Stimulated activated CD4-positive, alpha-beta T cell treated with anti-CD3 and anti-CD28 coated beads, Interleukin-2, amount 100 ng/mL, for 4 hours (primary cell): ENCODE data around the gene IGF2BP2.
A peak's percentile ranks its signal among the peaks of the same experiment; 100 is the strongest.
"Not testable (repeated sequence)": the region's sequence is repeated elsewhere in the genome, so short reads cannot be mapped to it uniquely, and the experiment has no call there.

Experiments used
- DNase-seq: peaks from one replicate; pipeline ENCODE4 v3.0.0-alpha.2; 2020; ENCODE audit warnings: low read depth

The IGF2BP2 gene

DNA sequence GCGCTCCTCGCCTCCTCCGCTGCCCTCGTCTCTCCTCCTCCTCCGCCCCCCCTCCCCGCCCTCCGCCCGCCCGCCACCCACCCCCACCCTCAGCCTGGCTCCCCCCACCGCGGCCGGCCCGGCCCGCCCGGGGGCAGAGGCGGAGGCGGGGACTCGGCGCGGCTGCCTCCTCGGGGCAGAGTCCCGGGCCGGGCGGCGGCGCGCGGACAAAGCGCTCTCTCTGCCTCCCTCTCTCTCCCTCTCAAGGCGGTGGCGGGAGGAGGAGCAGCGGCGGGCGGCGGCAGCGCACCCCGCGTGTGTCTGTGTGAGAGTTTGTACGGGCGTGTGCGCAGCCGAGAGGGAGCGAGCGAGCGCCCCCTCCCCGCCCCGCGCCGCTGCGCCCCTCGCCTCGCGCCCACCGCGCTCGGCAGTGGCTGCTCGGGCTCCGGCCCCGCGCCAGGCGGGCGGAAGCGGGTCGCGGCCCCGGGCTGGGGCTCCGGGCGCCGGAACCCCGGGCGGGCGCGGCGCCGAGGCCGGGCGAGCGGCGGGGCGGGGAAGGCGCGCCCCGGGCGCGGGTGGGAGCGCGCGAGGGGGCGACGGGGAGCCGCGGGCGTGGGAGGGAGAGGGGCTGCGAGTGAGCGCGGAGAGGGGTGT lies at the start of gene IGF2BP2:
Gene IGF2BP2 (minus strand): TSS at position 37 of the 633 bp plus-strand sequence. CDS start 82 bp downstream, outside the sequence.
- DNase-seq: peak; percentile 35

DNA sequence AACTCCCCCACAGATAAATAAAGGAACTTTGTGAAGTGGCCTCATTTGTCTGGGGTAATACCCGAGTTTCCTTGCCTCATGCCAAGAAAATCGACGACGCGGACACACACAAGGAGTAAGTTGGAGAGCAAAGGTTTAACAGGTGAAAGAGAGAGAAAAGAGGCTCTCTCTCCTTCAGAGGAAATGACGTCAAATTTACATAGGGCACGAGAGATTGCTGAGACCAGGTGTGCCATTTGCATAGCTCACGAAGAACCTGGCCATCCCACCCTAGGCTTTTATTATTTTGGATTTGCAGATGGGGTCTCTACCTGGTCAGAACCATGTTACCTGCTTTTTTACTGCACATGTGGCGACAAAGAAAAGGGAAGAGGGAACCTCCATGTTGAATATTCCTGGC lies 49.3 kb upstream of the IGF2BP2 start:
- DNase-seq: no peak

DNA sequence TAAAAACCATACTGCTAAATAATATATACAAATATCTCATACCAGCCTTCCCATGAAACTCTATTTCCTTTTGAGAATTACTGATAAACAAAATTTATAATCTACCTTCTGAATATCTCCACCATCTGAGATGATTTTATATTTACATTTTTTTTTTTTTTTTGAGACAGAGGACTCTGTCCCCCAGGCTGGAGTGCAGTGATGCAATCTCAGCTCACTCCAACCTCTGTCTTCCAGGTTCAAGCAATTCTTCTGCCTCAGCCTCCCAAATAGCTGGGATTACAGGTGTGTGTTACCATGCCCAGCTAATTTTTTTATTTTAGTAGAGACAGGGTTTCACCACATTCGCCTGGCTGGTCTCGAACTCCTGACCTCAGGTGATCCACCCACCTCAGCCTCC lies 42.8 kb upstream of the IGF2BP2 start:
- no peak for DNase-seq

DNA sequence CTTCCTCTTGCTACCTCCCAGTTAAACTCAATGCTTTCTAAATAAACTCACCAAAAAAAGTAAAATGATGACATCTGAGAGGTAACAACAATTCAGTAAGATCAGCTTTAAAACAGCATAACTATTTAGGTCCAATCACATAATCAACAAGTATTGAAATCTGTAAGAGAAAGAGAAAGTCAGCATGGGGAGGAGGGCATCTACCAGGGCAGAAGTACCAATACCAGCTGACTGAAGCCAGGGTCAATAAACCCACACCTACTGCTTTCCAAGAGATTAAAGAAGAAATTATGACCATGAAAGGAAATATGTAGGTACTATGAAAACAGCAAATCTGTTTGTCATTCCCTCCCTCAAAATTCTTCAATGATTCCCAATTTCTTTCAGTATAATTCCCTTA lies 42.2 kb upstream of the IGF2BP2 start:
- DNase-seq: no peak

DNA sequence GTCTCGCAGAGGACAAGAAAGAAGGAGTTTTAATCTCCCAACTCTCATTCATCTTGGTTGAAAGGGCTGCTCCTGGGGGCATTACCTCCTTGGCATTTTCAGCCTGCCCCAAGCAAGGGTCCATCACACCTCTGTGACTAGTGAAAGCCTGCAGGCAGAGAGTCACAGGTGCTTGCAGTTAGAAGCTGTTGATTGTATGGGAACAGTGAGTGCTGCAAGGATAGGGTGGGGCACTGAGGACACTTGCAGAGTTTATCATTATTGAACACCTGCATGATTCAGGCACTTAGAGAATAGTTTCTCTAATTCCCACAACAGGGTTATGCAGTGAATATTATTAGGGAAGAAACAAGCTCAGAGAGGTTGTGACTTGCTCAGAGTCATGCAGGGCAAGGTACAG lies 41.7 kb upstream of the IGF2BP2 start:
- DNase-seq: no peak

DNA sequence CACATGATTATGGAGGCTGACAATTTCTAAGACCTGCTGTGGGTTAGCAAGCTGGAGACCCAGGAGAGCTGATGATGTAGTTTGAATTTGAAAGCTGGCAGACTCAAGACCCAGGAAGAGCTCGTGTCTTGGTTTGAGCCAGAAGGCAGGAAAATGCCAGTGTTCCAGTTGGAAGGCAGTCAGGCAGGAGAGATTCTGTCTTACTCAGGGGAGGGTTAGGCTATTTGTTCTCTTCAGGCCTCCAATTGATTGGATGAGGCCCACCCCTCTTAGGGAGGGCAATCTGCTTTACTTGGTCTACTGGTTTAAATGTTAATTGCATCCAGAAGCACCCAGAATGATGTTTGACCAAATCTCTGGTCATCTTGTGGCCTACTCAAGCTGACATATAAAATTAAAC lies 40.4 kb upstream of the IGF2BP2 start:
- no peak for DNase-seq

DNA sequence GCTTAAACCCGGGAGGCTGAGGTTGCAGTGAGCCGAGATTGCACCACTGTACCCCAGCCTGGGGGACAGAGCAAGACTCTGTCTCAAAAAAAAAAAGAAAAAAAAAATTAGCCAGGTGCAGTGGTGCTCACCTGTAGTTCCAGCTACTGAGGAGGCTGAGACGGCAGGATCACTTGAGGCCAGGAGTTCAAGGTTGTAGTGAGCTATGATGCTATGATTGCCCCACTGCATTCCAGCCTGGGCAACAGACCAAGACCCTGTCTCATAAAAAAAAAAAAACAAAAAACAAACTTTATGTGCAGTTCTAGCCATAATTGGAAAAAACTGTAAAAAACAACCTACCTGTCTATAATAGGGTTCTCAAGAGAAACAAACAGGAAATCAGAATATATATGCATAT lies 39.9 kb upstream of the IGF2BP2 start:
- no peak for DNase-seq

DNA sequence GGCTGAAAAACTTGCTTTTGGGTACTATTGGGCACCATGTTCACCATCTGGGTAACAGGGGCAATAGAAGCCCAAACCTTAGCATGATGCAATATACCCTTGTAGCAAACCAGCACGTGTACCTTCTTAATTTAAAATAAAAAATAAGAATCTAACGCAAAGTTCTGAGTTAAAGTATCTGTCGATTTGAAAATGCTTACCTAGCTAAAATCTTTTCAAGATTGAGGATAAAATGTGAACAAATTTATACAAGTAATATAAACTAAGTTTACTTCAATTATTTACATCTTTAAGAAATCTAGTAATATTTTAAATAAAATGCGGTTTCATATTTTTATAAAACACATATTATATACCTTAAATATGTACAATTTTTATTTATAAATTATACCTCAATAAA lies 38.1 kb upstream of the IGF2BP2 start:
- DNase-seq: no peak

DNA sequence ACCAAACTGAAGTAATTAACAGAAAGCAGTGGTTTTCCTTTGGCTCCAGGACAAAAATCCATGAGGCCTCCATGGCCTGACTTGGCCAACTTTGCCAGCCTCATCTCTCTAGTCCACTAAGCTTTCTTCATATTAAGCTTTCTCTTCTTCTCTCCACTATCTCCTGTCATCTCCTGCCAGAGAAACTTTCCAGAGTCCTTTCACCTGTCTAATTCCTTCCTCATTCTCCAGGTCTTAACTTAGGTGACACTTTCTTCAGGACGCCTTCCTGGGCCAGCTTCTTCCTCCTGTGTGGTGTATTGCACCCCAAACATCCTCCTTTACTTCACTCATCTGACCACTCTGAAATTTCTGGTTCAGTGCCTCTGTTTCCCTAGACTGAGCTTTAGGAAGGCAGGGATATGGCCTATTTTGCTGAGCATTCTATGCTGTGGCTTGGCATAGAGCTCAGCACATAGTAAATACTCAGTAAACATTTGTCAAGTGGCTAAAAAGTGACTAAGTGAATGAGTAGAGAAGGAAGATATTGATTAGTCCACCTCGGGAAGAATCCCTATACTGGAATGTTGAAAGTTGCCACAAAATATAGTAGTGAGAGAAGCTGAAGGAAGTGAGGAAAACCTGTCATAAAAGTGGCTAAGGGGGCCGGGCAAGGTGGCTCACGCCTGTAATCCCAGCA lies 34.6 kb upstream of the IGF2BP2 start:
- no peak for DNase-seq

DNA sequence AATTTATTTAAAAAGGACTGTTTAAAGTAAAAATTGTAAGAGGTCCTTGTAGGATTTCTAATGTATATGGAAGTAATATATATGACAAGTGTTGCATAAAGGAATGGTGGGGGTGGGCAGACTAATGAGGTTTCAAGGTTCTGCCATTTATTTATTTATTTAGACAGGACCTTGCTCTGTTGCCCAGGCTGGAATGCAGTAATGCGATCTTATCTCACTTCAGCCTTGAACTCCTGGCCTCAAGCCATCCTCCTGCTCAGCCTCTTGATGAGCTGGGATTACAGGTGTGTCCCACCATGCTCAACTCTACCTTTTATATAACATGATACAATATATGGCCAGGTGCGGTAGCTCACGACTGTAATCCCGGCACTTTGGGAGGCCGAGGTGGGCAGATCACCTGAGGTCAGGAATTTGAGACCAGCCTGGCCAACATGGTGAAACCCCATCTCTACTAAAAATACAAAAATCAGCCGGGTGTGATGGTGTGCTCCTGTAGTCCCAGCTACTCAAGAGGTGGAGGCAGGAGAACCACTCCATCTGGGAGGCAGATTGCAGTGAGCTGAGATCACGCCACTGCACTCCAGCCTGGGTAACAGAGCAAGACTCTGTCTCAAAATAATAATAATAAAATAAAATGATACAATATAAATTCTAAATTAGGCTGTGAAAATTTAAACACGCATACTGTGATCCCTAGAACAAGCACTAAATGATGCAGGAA lies 33.8 kb upstream of the IGF2BP2 start:
- DNase-seq: no peak

DNA sequence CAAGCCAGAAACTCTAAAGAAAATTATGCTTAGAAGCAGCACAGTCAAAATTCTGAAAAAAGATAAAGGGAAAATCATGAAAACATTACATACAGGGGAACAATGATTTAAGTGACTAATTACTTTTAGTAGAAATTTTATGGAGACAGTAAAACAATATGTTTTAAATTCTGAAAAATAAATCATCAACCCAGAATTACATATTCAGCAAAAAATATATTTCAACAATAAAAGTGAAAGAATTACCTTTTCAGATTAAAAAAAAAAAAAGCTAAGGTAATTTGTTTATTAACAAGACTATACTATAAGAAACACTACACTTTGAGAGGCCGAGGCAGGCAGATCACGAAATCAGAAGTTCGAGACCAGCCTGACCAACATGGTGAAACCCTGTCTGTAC lies 32.4 kb upstream of the IGF2BP2 start:
- no peak for DNase-seq

DNA sequence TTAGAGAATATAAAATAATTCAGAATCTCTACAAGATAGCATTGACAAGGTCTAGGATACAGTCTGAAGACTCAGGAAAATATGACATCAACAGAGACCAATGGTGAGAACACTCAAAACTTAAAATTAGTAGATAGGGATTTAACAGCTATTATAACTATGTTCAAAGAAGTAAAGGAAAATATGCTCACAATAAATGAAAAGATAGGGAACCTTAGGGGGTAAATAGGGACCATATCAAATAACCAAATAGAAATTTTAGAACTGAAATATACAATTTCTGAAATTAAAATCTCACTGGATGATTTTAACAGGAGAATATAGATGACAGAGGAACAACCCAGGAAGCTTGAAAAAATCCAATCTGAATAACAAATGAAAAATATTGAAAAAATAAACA lies 31.8 kb upstream of the IGF2BP2 start:
- DNase-seq: no peak

DNA sequence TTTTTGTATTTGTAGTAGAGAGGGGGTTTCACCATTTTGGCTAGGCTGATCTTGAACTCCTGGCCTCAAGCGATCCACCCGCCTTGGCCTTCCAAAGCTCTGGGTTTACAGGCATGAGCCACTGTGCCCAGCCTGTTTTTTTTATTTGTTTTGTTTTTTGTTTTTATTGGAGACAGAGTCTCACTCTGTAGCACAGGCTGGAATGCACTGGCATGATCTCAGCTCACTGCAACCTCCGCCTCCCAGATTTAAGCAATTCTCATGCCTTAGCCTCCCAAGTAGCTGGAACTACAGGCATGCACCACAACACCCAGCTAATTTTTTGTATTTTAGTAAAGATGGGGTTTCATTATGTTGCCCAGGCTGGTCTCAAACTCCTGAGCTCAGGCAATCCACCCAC lies 28.9 kb upstream of the IGF2BP2 start:
- not testable (repeated sequence) for DNase-seq

DNA sequence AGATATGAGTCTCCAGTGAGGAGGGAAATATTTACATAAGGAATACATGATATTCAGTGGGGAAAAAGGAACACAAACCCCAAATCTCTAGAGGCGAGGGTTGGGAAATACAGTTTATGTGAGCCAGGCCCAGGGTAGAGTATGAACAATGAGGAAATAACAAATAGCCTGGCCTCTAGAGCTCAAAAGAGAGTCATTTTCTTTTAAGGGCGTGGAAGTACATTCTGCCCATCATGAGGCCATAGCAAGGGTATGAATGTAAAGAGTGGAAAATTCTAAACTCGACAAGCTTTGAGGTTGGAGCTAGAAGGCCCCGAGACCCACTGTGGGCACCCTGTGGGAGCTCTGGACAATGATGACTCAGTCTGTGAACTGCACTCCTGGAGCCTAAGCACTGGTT lies 27.8 kb upstream of the IGF2BP2 start:
- no peak for DNase-seq

DNA sequence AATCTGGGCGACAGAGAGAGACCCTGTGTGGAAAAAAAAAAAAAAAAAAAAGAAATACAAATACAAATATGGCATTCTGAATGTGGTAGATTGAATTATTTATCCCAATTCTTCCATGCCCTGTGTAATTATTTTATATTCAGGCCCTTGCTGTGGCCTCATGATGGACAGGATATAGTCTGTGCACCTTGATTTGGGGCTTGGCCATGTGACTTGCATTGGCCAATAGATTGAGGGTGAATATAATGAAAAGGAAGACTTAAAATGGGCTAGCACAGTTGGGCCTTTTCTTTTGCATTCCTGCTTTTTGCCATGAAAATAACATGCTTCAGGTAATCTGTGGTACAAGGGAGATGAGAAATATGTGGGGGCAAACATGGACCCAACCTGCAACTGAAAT lies 27.1 kb upstream of the IGF2BP2 start:
- no peak for DNase-seq

DNA sequence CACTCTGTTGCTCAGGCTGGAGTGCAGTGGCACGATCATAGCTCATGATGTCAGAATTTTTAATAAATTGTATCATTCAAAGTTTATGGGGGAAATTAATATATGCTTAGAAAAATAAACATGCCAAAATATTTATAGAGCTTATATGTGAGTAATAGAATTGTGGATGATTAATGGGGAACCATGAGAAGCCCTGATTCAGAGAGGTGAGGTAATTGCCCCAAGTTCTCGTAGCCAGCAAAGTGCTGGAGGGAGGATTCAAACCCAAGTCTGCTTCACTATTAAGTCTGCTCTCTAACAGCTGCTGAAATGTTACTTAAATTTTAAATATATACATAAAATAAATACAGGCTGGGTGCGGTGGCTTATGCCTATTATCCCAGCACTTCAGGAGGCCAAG lies 26.2 kb upstream of the IGF2BP2 start:
- DNase-seq: no peak

DNA sequence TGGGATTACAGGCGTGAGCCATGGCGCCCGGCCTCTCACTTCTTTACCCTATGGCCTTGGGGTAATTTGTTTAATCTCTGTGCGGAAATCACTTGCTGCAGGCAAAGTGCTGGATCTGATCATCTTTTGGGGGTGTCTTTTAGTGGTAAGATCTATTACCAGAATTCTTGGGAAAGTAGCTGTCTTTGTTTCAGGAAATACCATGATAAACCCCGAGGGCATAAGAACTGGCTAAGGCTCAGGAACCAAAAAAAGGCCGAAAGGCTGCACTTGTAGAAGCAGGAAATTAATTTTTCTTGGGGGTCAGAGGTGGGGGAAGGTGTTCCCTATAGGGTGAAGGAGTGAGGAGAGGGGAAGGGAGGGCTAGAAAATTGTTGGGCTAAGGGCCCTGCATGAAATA lies 22.7 kb upstream of the IGF2BP2 start:
- DNase-seq: no peak

DNA sequence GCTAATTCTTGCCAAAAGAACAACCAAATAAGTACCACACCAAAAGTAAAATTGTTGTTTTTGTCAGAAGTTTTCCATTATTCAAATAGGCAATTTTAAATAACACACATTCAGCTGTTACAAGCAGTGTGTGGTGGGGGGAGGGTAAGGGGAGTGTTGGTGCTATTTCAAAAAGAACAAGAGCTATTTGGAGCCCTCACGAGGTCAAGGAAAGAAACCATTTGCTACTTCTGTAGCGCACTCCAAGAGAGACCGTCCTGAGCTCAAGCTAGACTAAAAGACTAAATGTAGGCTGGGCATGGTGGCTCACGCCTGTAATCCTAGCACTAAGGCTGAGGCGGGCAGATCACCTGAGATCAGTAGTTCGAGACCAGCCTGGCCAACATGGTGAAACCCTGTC lies 21.2 kb upstream of the IGF2BP2 start:
- no peak for DNase-seq

DNA sequence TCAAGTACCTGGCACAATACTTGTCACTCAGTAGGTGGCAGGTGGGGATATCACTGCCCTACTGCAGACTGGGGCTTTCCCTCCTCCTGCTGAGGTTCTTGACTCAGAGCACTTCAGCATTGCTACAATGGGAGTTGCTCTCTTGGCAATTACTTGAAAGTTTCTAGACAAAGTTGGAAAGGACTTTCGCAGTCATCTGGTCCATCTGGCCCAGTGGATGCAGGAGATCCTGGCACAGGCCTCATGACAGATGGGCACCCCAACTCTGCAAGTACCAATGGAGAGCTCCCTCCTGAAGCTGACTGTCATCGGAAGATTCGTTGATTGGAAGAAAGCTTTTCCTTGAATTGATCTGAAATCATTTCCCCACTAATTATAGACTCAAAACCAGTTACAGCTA lies 19.2 kb upstream of the IGF2BP2 start:
- DNase-seq: no peak

DNA sequence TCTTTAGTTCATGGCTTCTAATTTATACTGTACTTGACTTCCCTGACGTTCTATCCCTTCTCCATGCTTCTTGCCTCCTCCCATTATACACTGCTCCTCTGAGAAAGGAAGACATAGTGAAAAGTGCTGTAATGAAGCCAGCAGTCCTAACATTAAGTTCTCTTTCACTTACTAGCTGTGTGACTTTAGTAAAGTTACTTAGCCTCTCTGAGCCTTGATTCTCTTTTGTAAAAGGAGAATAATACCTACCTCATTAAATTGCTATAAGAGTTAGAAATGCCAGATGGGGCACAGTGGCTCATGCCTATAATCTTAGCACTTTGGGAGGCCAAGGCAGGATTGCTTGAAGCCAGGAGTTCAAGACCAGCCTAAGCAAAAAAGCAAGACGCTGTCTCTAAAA lies 18.8 kb upstream of the IGF2BP2 start:
- DNase-seq: no peak

DNA sequence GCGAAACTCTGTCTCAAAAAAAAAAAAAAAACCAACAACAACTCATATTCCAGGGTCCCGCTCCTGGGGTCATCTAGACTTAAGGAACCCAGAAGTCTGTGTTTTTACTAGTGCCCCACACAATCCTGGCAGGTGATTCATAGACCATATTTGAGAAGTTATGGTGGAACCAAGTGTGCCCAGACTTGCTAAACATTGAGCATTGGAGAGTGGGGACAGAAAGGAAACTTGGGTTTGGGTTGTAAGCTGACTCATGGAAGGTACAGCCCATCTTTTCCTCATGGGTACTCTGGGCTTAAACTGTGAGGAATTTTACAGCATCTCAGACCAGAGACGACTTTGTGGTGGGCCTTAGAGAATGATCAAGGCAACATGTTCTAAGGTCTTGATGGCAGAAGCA lies 18.3 kb upstream of the IGF2BP2 start:
- DNase-seq: no peak

DNA sequence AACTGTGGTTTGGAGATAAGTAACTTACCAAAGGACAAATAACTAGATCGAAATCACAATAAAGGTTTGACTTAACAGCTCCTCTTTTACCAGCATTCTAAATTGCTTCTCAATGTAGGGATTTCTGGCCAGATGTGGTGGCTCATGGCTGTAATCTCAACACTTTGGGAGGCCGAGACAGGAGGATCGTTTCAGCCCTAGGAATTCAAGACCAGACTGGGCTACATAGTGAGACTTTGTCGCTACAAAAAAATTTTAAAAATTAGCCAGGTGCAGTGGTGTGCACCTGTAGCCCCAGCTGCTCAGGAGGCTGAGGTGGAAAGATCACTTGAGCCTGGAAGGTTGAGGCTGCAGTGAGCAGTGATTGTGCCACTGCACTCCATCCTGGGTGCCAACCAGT lies 17.4 kb upstream of the IGF2BP2 start:
- no peak for DNase-seq

DNA sequence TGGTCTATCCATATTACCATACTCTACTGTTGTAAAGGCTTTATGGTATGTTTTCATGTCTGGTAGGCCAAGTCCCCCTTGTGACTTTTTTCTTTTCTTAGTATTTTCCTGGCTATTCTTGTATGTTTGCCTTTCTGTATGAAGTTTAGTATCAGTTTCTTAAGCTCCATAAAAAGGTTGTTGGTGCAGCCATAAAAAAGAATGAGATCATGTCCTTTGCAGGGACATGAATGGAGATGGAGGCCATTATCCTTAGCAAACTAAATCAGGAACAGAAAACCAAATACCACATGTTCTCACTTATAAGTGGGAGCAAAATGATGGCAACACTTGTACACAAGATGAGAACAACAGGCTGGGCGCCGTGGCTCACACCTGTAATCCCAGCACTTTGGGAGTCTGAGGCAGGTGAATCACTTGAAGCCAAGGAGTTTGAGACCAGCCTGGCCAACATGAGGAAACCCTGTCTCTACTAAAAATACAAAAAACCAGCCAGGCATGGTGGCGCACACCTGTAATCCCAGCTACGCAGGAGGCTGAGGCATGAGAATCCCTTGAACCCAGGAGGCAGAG lies 13.7 kb upstream of the IGF2BP2 start:
- not testable (repeated sequence) for DNase-seq
